Gastrocnemius medialis (tissue), 4 donors: ENCODE measurements around the gene RAB40C. TPM values are rescaled to one million over a fixed set of nuclear protein-coding genes. Genes with fewer than 3 reads are reported as not detected.

Experiments used
- ATAC-seq, 2 donors: fragments of 150-250 bp; one replicate each; pipeline ENCODE4 v1.9.1; 2016
- DNase-seq, 2 donors: peaks; one replicate each; pipeline ENCODE4 v3.0.0-alpha.2; 2019
- H3K27ac ChIP-seq, 4 donors: fragments of 200-600 bp; sonication (generic); 1 replicate in 1 of 4; 2 replicates in 3 of 4; pipeline ENCODE4 v1.5.1; 2016 to 2018; ENCODE audit warnings: mild to moderate bottlenecking in 2 of 4, moderate library complexity in 1 of 4
- H3K27me3 ChIP-seq, 3 donors: fragments of 200-600 bp; sonication (generic) in 2 of 3; 1 replicate in 1 of 3; 2 replicates in 2 of 3; pipeline versions ENCODE4 v1.5.1 to v1.6.0; 2016 to 2019; ENCODE audit warnings: mild to moderate bottlenecking in 1 of 3, moderate library complexity in 1 of 3
- H3K36me3 ChIP-seq, 2 donors: fragments of 200-600 bp; sonication (generic) in 1 of 2; one replicate each; pipeline ENCODE4 v1.5.1; 2017 to 2018
- H3K4me1 ChIP-seq, 2 donors: fragments of 200-600 bp; sonication (generic) in 1 of 2; one replicate each; pipeline ENCODE4 v1.5.1; 2016 to 2017; ENCODE audit warnings: mild to moderate bottlenecking in 2 of 2
- H3K4me3 ChIP-seq, 4 donors: fragments of 200-600 bp; sonication (generic) in 3 of 4; 1 replicate in 1 of 4; 2 replicates in 3 of 4; pipeline ENCODE4 v1.5.1; 2016 to 2019; ENCODE audit warnings: mild to moderate bottlenecking in 2 of 4
- H3K9me3 ChIP-seq, 3 donors: fragments of 200-600 bp; sonication (generic) in 2 of 3; 1 replicate in 1 of 3; 2 replicates in 2 of 3; pipeline ENCODE4 v1.5.1; 2016 to 2019
- CTCF ChIP-seq, 5 experiments: fragments of 450-650 bp in 3 of 5; fragments of 200-600 bp in 2 of 5; sonication (generic) in 2 of 5; IDR thresholded peaks in 4 of 5; conservative IDR thresholded peaks in 1 of 5; 1 replicate in 4 of 5; 2 replicates in 1 of 5; pipeline ENCODE4 v1.5.1; 2016 to 2019; ENCODE audit warnings: antibody characterized with exemption in 5 of 5, mild to moderate bottlenecking in 3 of 5, moderate library complexity in 3 of 5
- POLR2A ChIP-seq, 2 donors: fragments of 450-650 bp; IDR thresholded peaks; one replicate each; pipeline ENCODE4 v1.6.1; 2017; ENCODE audit warnings: antibody characterized with exemption in 2 of 2, mild to moderate bottlenecking in 2 of 2, moderate library complexity in 2 of 2
- in situ Hi-C, 4 donors: fragments of 200-750 bp; cut with MboI; loops; one replicate each; pipeline versions ENCODE4 v1.15.0 to v1.8.0; 2017; ENCODE audit warnings: low sequenced_read_pairs in 4 of 4
- intact Hi-C: fragments of 100-400 bp; cut with DNase I; formaldehyde crosslinking; loops from one replicate; pipeline ENCODE4 v1.15.1; 2023; ENCODE audit warnings: low total_unique reads
- total RNA-seq, 4 donors: library from RNA; depleted of rRNA; stranded (reverse); fragments of >200 nt; gene quantifications; one replicate each; pipeline versions ENCODE4 v1.1.0 to v1.2.3, GENCODE V29; 2016

The RAB40C gene
- total RNA-seq, 4 donors from 2014 or later: 15.6 to 29.3 (median 21.4) TPM

DNA sequence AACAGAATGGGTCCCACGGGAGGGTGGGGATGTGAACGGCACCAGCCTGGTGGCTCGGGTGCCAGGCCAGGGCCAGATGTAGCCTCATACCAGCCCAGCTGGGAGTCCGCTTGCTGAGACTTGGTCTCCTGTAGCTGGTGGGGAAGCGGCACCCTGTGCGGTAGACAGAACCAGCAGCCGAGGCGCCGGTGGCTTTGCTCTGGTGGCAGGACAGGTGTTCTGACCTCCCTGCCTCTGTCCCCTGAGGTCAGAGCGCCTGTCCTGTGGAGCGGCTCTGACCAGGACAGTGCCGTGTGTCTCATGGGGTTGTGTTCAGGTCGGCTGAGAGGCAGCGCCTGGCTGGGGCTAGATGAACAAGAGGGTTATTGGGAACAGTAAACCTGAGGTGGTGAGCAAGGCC is 20.1 kb downstream of the RAB40C start:
- Histone ChIP-seq H3K36me3 (no peaks in the 10 kb centered on the region), H3K4me1 (peaks cover 11 to 17% of the 10 kb centered on the region in 2 donors), H3K27me3 (no peaks in the 10 kb centered on the region), H3K9me3 (no peaks in the 10 kb centered on the region), H3K4me3 (no peak overlapping the region), H3K27ac (peak overlapping the region in 2 of 4 donors; percentile 10 to 41)
- in situ Hi-C loops: no loop called here
- ATAC-seq: peak in 1 of 2 donors; percentile 31
- DNase-seq: no peak
- intact Hi-C loops: loop anchor here (2.0 kb wide), 1 partner anchor 31 kb away; no protein-coding TSS in a partner anchor
- TF ChIP-seq CTCF (IDR thresholded peaks at IDR 0.05 in 4 of 5, conservative IDR thresholded peaks at IDR 0.05 in 1 of 5): no peak
- TF ChIP-seq POLR2A (IDR thresholded peaks at IDR 0.05): no peak

DNA sequence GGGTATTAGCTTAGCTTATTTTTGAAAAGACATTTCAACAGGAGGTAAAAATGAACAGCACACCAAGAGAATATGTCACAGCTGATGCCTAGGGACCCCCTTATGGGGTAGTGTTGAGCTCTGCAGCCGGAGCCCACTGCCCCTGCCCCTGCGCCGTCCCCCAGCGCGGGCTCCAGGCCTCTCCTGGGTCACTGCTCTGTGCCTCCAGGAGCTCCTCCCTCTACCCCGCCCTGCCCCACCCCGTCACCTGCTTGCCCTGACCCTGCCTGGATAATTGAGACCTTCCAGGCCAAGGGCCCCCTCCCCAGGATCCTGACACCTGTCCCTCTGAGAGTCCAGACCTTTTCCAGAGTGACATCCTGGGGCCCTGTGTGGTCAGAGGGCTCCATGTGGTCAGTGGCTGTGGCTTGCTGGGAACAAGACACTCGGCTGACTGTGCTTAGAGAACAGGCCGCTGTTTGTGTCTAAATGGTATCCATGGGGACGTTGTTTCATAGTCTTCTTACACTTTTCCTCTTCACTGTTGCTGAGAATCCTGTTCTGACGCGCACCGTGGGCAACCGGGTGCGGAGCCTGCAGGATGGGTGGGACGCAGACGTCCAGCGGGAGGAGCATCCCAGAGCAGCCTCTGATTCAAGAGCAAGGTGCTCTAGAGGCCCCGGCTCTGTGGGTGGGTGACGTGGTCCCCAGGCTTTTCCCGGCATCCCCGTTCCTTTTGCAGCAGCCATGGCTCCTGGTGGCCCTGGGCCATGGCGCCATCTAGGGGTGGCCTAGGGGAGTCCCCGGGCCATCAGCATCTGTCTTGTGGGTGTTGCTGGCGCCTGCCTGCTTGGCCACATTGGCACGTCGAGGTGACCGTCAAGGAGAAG is 20.9 kb downstream of the RAB40C start:
- H3K27ac ChIP-seq: peak overlapping the region in 2 of 4 donors; percentile 28 to 41
- no peaks in the 10 kb centered on the region for H3K27me3 ChIP-seq
- intact Hi-C loops: loop anchor here (2.0 kb wide), 1 partner anchor 32 kb away; no protein-coding TSS in a partner anchor

DNA sequence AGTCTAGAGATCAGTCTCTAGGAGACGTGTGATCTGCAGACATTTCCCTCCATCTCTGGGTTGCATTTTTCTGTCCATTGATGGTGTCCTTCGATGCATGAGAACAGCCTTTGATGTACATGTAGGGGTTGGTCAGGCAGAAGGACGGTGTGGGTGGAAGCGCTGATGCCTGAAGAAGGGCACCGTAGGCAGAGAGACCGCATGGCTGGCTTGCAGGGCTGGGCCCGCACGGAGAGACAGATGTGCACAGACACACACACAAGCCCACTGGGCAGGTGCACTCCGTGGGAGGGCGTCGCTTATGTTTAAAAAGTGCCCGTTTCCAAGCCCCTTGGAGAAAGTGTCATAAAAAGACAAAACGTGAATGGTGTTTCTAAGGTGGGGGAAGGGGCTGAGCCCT is 25.3 kb downstream of the RAB40C start:
- DNase-seq (no peak), ATAC-seq (no peak)
- TF ChIP-seq POLR2A (IDR thresholded peaks at IDR 0.05) (no peak), CTCF (IDR thresholded peaks at IDR 0.05 in 4 of 5, conservative IDR thresholded peaks at IDR 0.05 in 1 of 5) (no peak)
- in situ Hi-C loops: no loop called here
- intact Hi-C loops: no loop called here
- Histone ChIP-seq H3K27ac (no peak overlapping the region), H3K4me1 (peaks cover under 1 to 6% of the 10 kb centered on the region in 2 donors), H3K27me3 (no peaks in the 10 kb centered on the region), H3K36me3 (no peaks in the 10 kb centered on the region), H3K9me3 (no peaks in the 10 kb centered on the region), H3K4me3 (no peak overlapping the region)

More for the DNA sequence above, 20.9 kb downstream of the RAB40C start:
- Histone ChIP-seq H3K4me3 (no peak overlapping the region), H3K36me3 (no peaks in the 10 kb centered on the region), H3K4me1 (peaks cover 11 to 13% of the 10 kb centered on the region in 2 donors), H3K9me3 (no peaks in the 10 kb centered on the region)
- no peak for TF ChIP-seq POLR2A (IDR thresholded peaks at IDR 0.05)
- peak; percentile 67 to 89 (median 80) for TF ChIP-seq CTCF (IDR thresholded peaks at IDR 0.05 in 4 of 5, conservative IDR thresholded peaks at IDR 0.05 in 1 of 5)
- ATAC-seq (peak; percentile 73 to 94), DNase-seq (peak in 1 of 2 donors; percentile 65)
- in situ Hi-C loops: no loop called here

- DNase-seq (no peak), ATAC-seq (no peak)
- no peak overlapping the region for H3K27ac ChIP-seq
- H3K4me3 ChIP-seq: no peak overlapping the region
- intact Hi-C loops (no loop called here), in situ Hi-C loops (no loop called here)
- H3K4me1 ChIP-seq: no peaks in the 10 kb centered on the region
- no peaks in the 10 kb centered on the region for H3K36me3 ChIP-seq
- H3K27me3 ChIP-seq: no peaks in the 10 kb centered on the region
- TF ChIP-seq CTCF (IDR thresholded peaks at IDR 0.05 in 4 of 5, conservative IDR thresholded peaks at IDR 0.05 in 1 of 5): no peak
- TF ChIP-seq POLR2A (IDR thresholded peaks at IDR 0.05): no peak
- no peaks in the 10 kb centered on the region for H3K9me3 ChIP-seq
Measured at GRCh38 chr16:616733-617586, 27.1 kb downstream of the RAB40C start.
